HepG2 (cell line): ENCODE results near the gene RHOBTB1. TPM values are rescaled to one million over a fixed set of nuclear protein-coding genes. Genes with fewer than 3 reads are reported as not detected.

Experiments used
- FOXJ3 ChIP-seq: sonication (generic); formaldehyde crosslinking; IDR thresholded peaks from 2 replicates; pipeline ENCODE4 v1.4.0; 2020; ENCODE audit warnings: missing genetic modification reagents, mild to moderate bottlenecking, borderline replicate concordance
- IRF2 ChIP-seq: IDR thresholded peaks from 2 replicates; pipeline ENCODE4 v1.6.1; 2018; ENCODE audit warnings: missing genetic modification reagents, missing compliant biosample characterization
- JUND ChIP-seq: sonication (generic); formaldehyde crosslinking; IDR thresholded peaks from 2 replicates; pipeline ENCODE4 v1.8.0; 2022; ENCODE audit warnings: mild to moderate bottlenecking, missing genetic modification reagents
- MAFF ChIP-seq: IDR thresholded peaks from 2 replicates; pipeline ENCODE4 v1.6.1; 2011; ENCODE audit warnings: low read depth, low read length, improper control_type of control experiment
- SUZ12 ChIP-seq: fragments of 150-350 bp; IDR thresholded peaks from 2 replicates; pipeline ENCODE4 v1.6.1; 2014; ENCODE audit warnings: low read depth, low read length
- ZNF24 ChIP-seq: fragments of 450-650 bp; IDR thresholded peaks from 2 replicates; pipeline ENCODE4 v1.6.1; 2017; ENCODE audit warnings: antibody characterized with exemption, mild to moderate bottlenecking
- polyA plus RNA-seq, 8 experiments: library from polyadenylated mRNA; depleted of rRNA in 3 of 8; stranded (reverse) in 7 of 8; unstranded in 1 of 8; fragments of >200 nt; fragmentation: Illumina TruSeq in 4 of 8; extraction: Trizol in 4 of 8; gene quantifications; 2 replicates each; pipeline versions ENCODE4 v1.2.1 to v1.2.3, GENCODE V29; 2011 to 2016; ENCODE audit warnings: low read depth in 4 of 8, missing spikeins in 1 of 8, mixed read lengths in 1 of 8; ENCODE audit not compliant: insufficient read depth in 1 of 8
- total RNA-seq, 5 experiments: library from RNA; depleted of rRNA; stranded (reverse); fragments of >200 nt; fragmentation: Illumina TruSeq; extraction: Trizol; gene quantifications; 2 replicates each; pipeline ENCODE4 v1.2.3, GENCODE V29; 2016; ENCODE audit warnings: low read depth in 1 of 5
- TF ChIP-seq, protein P1 (sequence below): sonication (generic); formaldehyde crosslinking; IDR thresholded peaks from 2 replicates; pipeline ENCODE4 v1.5.0; 2020; ENCODE audit warnings: mild to moderate bottlenecking, missing genetic modification reagents, borderline replicate concordance
- TF ChIP-seq, protein P2 (sequence below): sonication (generic); formaldehyde crosslinking; IDR thresholded peaks from 2 replicates; pipeline ENCODE4 v1.4.0; 2020; ENCODE audit warnings: missing genetic modification reagents
- TF ChIP-seq, protein P3 (sequence below): sonication (generic); formaldehyde crosslinking; IDR thresholded peaks from 2 replicates; pipeline ENCODE4 v1.4.0; 2020; ENCODE audit warnings: missing genetic modification reagents, mild to moderate bottlenecking, borderline replicate concordance
- TF ChIP-seq, protein P4 (sequence below): sonication (generic); formaldehyde crosslinking; IDR thresholded peaks from 2 replicates; pipeline ENCODE4 v1.9.0; 2021; ENCODE audit warnings: missing genetic modification reagents, borderline replicate concordance
- TF ChIP-seq, protein P5 (sequence below): IDR thresholded peaks from 2 replicates; pipeline ENCODE4 v1.6.1; 2018; ENCODE audit warnings: missing genetic modification reagents, mild to moderate bottlenecking, missing compliant biosample characterization

The RHOBTB1 gene
- total and polyA plus RNA-seq, 2 of the 13 experiments (the other 11 are each of a cell fraction or from before 2014, with no cell fraction given): 18.8 to 59.5 TPM

DNA sequence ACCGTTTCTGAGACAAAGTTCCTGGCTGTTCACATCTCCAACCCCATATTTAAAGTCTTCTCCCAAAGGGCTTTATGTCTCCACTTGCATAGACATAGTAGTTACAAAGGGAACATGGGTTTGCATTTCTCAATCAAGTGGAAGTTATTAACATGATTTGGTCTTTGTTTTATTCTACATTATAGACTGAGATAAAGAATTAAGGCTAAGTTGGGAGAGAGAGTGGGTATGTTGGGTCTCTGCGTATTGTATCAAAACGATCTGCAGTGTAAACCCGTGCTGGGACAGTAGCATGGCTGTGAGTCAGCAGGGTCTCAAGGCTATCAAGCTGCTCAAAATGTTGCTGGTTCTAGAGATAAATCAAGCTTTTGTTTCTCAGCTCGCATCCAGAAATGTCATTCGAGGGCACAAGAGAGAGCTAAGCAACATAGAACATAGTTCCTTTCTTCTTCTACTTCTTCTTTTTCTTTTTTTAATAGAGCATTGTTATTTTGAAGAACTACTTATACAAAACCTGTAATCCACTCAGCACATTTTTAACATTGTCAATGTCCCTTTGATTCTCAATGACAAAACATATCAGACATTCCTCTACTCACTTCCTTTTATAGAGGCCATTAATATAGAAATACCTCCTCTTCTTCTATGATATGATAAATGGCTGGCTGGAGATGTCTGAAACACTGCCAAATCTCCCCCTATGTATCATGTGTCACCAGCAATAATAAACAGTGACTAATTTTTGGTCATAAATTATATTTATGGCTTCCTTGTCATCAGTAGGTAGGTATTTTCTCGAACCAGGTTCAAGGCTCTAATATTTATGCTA, 34.5 kb upstream of the RHOBTB1 start (continued):
- TF ChIP-seq, protein P1, sequence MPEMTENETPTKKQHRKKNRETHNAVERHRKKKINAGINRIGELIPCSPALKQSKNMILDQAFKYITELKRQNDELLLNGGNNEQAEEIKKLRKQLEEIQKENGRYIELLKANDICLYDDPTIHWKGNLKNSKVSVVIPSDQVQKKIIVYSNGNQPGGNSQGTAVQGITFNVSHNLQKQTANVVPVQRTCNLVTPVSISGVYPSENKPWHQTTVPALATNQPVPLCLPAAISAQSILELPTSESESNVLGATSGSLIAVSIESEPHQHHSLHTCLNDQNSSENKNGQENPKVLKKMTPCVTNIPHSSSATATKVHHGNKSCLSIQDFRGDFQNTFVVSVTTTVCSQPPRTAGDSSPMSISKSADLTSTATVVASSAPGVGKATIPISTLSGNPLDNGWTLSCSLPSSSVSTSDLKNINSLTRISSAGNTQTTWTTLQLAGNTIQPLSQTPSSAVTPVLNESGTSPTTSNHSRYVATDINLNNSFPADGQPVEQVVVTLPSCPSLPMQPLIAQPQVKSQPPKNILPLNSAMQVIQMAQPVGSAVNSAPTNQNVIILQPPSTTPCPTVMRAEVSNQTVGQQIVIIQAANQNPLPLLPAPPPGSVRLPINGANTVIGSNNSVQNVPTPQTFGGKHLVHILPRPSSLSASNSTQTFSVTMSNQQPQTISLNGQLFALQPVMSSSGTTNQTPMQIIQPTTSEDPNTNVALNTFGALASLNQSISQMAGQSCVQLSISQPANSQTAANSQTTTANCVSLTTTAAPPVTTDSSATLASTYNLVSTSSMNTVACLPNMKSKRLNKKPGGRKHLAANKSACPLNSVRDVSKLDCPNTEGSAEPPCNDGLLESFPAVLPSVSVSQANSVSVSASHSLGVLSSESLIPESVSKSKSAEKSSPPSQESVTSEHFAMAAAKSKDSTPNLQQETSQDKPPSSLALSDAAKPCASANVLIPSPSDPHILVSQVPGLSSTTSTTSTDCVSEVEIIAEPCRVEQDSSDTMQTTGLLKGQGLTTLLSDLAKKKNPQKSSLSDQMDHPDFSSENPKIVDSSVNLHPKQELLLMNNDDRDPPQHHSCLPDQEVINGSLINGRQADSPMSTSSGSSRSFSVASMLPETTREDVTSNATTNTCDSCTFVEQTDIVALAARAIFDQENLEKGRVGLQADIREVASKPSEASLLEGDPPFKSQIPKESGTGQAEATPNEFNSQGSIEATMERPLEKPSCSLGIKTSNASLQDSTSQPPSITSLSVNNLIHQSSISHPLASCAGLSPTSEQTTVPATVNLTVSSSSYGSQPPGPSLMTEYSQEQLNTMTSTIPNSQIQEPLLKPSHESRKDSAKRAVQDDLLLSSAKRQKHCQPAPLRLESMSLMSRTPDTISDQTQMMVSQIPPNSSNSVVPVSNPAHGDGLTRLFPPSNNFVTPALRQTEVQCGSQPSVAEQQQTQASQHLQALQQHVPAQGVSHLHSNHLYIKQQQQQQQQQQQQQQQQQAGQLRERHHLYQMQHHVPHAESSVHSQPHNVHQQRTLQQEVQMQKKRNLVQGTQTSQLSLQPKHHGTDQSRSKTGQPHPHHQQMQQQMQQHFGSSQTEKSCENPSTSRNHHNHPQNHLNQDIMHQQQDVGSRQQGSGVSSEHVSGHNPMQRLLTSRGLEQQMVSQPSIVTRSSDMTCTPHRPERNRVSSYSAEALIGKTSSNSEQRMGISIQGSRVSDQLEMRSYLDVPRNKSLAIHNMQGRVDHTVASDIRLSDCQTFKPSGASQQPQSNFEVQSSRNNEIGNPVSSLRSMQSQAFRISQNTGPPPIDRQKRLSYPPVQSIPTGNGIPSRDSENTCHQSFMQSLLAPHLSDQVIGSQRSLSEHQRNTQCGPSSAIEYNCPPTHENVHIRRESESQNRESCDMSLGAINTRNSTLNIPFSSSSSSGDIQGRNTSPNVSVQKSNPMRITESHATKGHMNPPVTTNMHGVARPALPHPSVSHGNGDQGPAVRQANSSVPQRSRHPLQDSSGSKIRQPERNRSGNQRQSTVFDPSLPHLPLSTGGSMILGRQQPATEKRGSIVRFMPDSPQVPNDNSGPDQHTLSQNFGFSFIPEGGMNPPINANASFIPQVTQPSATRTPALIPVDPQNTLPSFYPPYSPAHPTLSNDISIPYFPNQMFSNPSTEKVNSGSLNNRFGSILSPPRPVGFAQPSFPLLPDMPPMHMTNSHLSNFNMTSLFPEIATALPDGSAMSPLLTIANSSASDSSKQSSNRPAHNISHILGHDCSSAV (CRISPR knock-in tag): no peak
- TF ChIP-seq ZNF24 (no peak), IRF2 (CRISPR knock-in tag) (peak; percentile 49; the same call in 1 of the 2 replicates), JUND (CRISPR knock-in tag) (no peak), SUZ12 (no peak), FOXJ3 (CRISPR knock-in tag) (no peak), MAFF (no peak)
- TF ChIP-seq, protein P2, sequence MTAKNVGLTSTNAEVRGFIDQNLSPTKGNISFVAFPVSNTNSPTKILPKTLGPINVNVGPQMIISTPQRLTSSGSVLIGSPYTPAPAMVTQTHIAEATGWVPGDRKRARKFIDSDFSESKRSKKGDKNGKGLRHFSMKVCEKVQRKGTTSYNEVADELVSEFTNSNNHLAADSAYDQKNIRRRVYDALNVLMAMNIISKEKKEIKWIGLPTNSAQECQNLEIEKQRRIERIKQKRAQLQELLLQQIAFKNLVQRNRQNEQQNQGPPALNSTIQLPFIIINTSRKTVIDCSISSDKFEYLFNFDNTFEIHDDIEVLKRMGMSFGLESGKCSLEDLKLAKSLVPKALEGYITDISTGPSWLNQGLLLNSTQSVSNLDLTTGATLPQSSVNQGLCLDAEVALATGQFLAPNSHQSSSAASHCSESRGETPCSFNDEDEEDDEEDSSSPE: no peak
- TF ChIP-seq, protein P3, sequence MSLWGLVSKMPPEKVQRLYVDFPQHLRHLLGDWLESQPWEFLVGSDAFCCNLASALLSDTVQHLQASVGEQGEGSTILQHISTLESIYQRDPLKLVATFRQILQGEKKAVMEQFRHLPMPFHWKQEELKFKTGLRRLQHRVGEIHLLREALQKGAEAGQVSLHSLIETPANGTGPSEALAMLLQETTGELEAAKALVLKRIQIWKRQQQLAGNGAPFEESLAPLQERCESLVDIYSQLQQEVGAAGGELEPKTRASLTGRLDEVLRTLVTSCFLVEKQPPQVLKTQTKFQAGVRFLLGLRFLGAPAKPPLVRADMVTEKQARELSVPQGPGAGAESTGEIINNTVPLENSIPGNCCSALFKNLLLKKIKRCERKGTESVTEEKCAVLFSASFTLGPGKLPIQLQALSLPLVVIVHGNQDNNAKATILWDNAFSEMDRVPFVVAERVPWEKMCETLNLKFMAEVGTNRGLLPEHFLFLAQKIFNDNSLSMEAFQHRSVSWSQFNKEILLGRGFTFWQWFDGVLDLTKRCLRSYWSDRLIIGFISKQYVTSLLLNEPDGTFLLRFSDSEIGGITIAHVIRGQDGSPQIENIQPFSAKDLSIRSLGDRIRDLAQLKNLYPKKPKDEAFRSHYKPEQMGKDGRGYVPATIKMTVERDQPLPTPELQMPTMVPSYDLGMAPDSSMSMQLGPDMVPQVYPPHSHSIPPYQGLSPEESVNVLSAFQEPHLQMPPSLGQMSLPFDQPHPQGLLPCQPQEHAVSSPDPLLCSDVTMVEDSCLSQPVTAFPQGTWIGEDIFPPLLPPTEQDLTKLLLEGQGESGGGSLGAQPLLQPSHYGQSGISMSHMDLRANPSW (CRISPR knock-in tag): no peak
- TF ChIP-seq, protein P4, sequence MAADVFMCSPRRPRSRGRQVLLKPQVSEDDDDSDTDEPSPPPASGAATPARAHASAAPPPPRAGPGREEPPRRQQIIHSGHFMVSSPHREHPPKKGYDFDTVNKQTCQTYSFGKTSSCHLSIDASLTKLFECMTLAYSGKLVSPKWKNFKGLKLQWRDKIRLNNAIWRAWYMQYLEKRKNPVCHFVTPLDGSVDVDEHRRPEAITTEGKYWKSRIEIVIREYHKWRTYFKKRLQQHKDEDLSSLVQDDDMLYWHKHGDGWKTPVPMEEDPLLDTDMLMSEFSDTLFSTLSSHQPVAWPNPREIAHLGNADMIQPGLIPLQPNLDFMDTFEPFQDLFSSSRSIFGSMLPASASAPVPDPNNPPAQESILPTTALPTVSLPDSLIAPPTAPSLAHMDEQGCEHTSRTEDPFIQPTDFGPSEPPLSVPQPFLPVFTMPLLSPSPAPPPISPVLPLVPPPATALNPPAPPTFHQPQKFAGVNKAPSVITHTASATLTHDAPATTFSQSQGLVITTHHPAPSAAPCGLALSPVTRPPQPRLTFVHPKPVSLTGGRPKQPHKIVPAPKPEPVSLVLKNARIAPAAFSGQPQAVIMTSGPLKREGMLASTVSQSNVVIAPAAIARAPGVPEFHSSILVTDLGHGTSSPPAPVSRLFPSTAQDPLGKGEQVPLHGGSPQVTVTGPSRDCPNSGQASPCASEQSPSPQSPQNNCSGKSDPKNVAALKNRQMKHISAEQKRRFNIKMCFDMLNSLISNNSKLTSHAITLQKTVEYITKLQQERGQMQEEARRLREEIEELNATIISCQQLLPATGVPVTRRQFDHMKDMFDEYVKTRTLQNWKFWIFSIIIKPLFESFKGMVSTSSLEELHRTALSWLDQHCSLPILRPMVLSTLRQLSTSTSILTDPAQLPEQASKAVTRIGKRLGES (CRISPR knock-in tag): no peak
- TF ChIP-seq, protein P5, sequence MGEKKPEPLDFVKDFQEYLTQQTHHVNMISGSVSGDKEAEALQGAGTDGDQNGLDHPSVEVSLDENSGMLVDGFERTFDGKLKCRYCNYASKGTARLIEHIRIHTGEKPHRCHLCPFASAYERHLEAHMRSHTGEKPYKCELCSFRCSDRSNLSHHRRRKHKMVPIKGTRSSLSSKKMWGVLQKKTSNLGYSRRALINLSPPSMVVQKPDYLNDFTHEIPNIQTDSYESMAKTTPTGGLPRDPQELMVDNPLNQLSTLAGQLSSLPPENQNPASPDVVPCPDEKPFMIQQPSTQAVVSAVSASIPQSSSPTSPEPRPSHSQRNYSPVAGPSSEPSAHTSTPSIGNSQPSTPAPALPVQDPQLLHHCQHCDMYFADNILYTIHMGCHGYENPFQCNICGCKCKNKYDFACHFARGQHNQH (CRISPR knock-in tag): 0 out of 2 replicates have a peak, but pooled peaks have one; percentile 53
